Endometrial microvascular endothelial cells (primary cell): ENCODE results near the gene MBD1. TPM values are rescaled to one million over a fixed set of nuclear protein-coding genes. Genes with fewer than 3 reads are reported as not detected.

ENCODE experiments used
- total RNA-seq: library from RNA; depleted of rRNA; stranded (reverse); fragments of >200 nt; gene quantifications from one replicate; pipeline ENCODE4 v1.2.3, GENCODE V29; 2015; ENCODE audit errors: inconsistent ontology term

Gene MBD1
- total RNA-seq, 1 donor from 2014 or later = 75.1 TPM

Other genes starting within 250 kb of the MBD1 start
- 1.3 TPM for gene MYO5B, start 86.4 kb downstream of the MBD1 start, total RNA-seq
- gene CFAP53, start 15.0 kb downstream of the MBD1 start, total RNA-seq = not detected
- gene CXXC1, start 6.2 kb upstream of the MBD1 start, total RNA-seq = 54.5 TPM
- gene SKA1, start 93.5 kb upstream of the MBD1 start, total RNA-seq = 18.4 TPM